HG03521 (cell line): Measurements from ENCODE around the gene NELFB.
"Not testable (repeated sequence)": the region's sequence is repeated elsewhere in the genome, so short reads cannot be mapped to it uniquely, and the experiment has no call there.

Experiments
- ATAC-seq: cut with Tn5 transposase; IDR thresholded peaks from one replicate; pipeline ENCODE4 v1.9.1; 2021; ENCODE audit warnings: mild to moderate bottlenecking, moderate library complexity; ENCODE audit not compliant: unreplicated experiment

The NELFB gene

DNA sequence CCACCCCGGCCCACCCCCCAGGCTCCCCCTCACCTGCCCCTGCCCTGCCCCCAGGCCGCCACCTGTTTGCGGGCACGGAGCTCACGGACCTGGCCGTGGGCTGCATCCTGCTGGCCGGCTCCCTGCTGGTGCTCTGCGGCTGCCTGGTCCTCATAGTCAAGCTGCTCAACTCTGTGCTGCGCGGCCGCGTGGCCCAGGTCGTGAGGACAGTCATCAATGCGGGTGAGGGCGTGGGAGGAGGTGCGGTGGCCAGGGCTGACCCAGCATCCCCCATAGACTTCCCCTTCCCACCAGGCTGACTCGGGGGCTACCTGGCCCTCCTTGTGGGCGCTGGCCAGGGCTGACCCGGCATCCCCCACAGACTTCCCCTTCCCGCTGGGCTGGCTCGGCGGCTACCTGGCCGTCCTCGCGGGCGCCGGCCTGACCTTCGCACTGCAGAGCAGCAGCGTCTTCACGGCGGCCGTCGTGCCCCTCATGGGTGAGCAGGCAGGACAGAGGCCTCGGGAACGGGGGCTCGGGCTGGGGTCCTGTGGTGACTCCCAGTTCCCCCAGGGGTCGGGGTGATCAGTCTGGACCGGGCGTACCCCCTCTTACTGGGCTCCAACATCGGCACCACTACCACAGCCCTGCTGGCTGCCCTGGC, 21.0 kb upstream of the NELFB start:
- no peak for ATAC-seq

DNA sequence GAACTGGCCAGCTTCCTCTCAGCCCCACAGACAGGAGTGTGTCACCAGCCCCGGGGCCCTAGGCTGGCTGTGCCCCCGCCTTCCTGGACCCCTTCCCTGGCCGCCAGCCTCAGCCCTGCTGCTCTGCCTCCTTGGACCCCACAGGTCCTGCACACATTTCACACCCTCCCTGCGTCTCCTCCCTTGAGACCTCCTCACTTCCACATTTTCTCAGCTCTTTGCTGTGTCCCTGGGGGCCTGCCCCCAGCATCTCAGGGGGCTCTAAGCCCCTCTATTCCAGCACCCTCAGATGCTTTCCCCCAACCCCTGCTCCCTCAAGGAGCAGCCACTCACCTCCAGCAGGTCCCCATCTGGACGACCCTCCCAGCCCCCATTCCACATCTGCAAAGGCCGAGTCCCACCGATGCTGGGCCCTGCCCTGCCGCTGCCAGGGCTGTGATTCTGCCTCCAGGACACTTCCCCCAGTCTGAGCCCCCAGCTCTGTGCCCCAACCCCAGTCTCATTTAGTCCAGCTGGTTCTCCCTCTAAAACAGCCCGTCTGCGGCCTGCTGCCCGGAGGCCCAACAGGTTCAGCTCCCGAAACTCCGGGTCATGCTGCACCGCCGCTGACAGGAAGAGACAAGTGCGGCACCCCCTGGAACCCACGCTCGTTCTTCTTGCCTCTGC, 20.2 kb upstream of the NELFB start:
- no peak for ATAC-seq

GRCh38 chr9:137235424-137236237, 19.5 kb upstream of the NELFB start:
- ATAC-seq, result no peak

DNA sequence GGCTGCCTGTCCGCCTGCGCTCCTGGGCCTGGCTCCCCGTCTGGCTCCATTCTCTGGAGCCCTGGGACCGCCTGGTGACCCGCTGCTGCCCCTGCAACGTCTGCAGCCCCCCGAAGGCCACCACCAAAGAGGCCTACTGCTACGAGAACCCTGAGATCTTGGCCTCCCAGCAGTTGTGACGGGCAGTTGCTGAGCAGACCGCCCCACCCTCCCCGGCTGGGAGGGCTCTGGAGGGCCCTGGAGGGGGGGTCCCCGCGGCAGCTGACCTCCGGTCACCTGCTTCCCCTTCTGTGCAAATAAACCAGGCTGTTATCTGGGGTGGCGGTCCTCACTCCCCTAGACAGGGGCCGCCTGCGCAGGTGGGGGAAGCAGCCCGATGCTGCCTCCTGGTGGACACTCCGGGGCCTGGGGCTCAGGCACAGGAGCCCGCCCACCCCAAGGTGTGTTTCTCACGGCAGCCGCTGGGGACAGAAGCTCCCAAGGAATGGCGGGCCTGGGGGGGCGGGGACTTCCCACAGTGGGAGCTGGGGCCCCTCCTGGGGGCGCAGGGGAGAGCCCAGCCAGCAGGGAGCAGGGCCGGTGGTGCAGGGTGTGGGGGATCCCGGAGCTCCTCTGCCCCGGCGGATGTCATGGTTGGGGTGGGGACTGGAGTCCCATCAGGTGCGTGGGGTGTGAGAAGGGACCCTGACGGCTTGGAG, 18.7 kb upstream of the NELFB start:
- no peak for ATAC-seq

GRCh38 chr9:137236936-137237421, 18.1 kb upstream of the NELFB start:
- no peak for ATAC-seq

- ATAC-seq, result no peak
These were observed 17.1 kb upstream of the NELFB start for GRCh38 chr9:137237759-137238726.

DNA sequence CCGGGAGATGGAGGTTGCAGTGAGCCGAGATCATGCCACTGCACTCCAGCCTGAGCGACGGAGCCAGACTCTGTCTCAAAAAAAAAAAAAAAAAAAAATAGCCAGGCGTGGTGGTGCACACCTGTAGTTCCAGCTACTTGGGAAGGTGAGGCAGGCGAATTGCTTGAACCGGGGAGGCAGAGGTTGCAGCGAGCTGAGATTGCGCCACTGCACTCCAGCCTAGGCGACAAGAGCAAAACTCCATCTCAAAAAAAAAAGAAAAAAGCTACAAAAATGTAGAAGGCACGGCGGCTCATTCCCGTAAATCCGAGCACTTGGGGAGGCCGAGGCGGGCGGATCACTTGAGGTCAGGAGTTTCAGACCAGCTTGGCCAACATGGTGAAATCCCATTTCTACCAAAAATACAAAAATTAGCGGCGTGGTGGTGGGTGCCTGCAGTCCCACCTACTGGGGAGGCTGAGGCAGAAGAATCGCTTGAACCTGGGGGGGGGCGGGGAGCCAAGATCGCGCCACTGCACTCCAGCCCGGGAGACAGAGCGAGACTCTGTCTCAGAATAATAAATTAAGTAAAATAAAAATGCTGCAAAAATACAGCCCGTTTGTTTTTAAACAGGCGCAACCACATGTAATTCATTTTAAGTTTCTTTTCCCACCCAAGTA, 15.5 kb upstream of the NELFB start:
- not testable (repeated sequence) for ATAC-seq

GRCh38 chr9:137240318-137240840, 14.7 kb upstream of the NELFB start:
- peak; percentile 21 for ATAC-seq

DNA sequence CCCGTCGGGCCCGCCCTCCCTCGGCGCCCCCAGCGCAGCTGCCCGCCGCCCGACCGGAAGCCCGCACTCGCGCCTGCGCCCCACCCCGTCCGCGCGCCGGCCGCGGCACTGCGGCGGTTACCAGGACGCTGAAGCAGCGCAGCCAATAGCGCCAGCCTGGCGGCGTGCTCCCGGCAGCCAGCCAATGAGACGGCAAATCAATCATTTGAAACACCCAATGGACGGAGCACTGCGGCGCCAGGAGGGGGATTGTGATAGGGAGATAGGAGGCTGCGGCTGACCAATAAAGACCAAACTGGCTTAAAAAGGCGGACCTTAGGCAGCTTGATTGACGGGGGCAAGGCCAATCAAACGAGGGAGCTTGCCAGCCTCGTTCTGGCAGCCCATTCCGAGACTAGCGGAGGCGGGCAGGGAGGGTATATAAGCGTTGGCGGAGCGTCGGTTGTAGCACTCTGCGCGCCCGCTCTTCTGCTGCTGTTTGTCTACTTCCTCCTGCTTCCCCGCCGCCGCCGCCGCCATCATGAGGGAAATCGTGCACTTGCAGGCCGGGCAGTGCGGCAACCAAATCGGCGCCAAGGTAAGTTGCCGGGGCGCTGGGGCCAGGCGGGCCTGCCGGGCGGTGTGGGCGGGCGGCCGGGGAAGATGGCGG, 14.2 kb upstream of the NELFB start, which contains the start of gene TUBB4B:
TUBB4B (plus strand) TSS at position 447 of the 649 bp plus-strand sequence; CDS start at position 521, 74 bp downstream.
- peak; percentile 72 for ATAC-seq

DNA sequence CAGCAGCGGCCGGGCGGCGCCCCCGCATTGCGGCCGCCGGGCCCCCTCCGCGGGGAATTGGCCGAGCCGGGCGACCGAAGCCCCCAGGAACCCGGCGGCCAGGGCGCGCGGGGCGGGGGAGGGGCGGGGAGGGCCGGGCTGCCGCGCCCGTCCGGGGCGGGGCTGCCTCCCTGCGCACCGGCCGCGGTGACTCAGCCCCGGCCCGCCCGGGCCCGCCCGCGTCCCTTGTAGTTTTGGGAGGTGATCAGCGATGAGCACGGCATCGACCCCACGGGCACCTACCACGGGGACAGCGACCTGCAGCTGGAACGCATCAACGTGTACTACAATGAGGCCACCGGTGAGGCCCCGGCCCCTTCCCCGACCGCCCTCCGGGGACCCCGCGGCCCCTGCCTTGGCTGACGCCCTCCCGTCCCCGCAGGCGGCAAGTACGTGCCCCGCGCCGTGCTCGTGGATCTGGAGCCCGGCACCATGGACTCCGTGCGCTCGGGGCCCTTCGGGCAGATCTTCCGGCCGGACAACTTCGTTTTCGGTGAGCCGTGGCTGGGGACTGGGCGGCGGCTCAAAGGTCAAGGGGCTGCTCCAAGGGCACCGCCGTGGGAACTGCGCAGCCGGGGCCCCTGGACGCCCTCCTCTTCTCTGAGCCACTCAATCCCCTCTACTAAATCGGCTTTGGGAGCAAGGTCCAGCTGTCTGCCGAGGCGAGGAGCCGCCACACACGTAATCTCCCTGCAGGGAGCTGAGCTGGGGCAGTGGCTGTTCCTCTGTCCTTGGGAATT, 13.4 kb upstream of the NELFB start:
- peak; percentile 2 for ATAC-seq

- no peak for ATAC-seq
These were observed 12.6 kb upstream of the NELFB start for GRCh38 chr9:137242269-137243203.

DNA sequence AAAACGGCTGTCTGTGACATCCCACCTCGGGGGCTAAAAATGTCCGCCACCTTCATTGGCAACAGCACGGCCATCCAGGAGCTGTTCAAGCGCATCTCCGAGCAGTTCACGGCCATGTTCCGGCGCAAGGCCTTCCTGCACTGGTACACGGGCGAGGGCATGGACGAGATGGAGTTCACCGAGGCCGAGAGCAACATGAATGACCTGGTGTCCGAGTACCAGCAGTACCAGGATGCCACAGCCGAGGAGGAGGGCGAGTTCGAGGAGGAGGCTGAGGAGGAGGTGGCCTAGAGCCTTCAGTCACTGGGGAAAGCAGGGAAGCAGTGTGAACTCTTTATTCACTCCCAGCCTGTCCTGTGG, 11.9 kb upstream of the NELFB start:
- not testable (repeated sequence) for ATAC-seq

DNA sequence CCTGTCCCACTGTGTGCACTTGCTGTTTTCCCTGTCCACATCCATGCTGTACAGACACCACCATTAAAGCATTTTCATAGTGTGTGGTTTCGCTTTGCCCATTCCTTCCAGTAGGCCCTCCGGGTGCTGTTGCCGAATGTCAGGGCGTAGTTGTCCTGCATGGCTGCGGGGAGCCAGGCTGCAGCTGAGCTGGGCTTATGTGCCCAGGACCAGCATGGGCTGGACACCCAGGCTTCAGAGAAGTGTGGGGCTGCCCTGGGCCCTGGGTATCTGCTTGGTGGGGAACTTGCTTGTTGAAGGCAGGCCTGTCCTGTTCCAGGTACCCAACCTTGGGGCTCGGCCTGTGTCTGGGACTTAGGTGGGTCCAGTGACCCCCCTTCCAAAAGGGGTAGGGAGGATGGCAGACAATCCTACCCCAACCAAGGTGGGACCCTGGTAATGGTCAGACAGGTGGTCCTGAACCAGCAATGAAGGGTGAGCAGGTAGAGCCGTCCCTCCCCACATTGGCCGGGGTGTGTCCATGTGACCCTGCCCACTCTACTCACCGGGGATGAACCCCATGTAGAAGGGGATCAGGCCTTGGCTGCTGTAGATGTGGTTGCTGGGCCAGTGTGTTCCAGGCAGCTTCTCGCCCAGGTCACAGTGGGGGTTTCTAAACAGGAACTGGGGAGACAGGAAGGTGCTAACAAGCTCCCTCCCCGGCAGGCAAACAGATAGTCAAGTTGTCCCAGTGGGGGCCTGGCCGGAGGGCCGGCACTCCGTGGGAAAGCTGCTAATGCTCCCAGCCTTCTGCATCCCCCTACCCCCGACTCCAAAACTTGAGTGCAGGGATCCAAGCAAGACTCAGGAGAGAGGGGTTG, 11.3 kb upstream of the NELFB start:
- no peak for ATAC-seq

GRCh38 chr9:137244486-137245449, 10.4 kb upstream of the NELFB start:
- ATAC-seq, result no peak
